NCI-H1436 treated with DMSO at 0.1 percent for 48 hours (cell line): Measurements from ENCODE around the gene QSOX2.

Source experiments
- DNase-seq: peaks from one replicate; lab custom pipeline; 2025; lab: John Stamatoyannopoulos, UW

Gene QSOX2

DNA sequence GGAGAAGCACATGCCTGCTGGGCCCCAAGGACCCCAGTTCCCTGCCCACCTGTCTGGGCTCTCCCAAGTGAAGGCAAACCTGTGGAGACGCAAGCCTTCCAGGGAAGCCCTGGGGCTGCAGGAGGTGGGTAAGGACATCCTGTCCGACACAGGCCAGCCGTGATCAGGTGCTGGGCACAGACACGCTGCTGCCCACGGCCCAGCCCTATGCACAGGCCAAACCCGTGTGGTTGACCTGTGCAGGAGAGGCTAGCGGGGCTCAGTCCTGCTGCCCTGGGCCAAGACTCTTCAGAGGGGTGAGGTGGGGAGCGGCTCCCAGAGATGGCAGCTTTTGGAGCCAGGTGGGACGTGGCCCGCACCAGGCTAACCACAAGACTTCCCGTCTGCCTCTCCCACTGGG lies 55.0 kb downstream of the QSOX2 start:
- no peak for DNase-seq

DNA sequence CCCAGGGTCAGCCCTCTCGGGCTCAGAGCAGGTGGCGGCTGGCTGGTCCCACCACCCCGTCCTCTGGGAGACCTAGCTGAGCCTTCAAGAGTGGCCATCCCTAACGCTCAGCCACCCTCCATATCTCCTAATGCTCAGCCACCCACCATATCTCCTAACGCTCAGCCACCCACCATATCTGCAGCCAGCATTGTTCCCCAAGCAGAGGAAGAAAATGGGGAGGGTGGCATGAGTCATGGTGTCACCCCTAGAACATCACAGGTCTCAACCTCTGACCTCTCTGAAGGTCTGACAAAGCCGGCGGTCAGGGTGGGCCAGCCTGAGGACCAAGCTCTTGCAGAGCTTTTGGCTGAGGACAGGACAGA lies 55.4 kb downstream of the QSOX2 start:
- DNase-seq = no peak

DNA sequence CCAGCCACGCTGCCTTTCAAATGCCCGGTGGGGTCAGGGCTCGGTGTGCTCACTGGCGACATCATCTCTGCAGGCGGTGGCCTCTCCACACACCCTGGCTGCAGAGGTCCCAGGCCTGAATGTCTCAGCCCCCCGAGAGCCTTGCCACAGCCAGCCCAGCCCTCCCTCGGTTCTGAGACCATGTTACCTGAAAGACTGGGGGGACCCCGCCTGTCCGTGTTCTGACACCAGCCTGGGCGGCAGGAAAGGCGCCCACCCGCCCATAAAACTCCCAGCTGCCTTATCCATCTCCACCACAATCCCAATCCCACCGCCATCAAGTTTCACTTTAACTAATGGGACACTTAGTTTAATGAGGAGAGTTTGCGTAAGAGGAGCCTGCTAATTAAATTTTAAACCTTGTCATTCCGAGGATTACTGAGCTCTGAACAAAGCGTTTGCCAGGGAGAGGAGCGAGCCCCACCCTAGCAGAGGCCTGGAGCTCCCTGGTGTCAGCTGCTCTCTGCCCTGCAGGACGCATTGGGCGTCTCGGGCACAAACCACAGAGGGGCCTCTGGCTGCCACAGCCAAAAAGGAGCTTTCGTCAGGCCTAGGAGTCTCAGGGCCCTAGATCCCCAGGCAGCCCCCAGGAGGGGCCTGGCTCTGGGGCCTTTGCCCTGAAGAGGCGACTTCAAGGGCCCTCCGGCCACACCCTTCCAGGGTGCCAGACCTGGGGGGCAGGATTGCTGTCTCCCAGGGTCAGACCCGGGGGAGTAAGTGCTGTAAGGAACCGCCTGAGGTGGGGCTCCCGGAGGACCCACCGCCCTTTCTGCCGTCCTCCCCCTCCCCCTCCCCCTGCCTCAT lies 56.0 kb downstream of the QSOX2 start:
- no peak for DNase-seq

DNA sequence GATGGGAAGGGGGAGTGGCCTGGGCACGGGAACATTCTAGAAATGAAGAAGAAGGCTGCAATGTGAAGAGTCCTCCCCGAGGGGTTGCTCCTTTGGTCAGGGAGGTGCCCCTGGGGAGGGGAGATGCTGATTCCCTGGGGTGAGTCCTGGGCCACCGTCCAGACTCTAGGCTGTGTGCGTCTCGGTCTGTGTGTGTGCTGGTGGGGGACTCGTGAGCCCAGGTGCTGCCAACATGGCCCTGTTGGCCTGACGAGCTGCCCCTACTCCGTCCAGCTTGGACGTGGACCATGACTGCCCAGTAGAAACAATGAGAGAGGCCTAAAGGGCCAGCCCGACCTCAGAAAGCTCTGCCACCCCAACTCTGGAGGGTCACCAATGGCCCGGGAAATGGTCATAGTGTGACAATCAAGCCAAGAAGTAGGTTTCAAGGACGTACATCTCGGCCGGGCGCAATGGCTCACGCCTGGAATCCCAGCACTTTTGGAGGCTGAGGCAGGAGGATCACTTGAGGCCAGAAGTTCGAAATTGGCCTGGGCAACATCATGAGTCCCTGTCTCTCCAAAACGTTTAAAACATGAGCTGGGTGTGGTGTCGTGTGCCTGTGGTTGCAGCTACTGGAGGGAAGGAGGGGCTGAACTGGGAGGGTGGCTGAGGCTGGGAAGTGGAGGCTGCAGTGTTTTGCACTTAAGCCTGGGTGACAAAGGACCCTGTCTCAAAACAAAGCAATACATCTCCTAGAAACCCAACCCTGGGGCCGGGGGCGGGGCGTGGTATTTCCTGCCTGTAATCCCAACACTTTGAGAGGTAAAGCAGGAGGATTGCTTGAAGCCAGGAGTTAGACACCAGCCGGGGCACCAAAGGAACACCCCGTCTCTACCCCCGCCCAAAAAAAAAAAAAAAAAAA lies 57.7 kb downstream of the QSOX2 start:
- no peak for DNase-seq

DNA sequence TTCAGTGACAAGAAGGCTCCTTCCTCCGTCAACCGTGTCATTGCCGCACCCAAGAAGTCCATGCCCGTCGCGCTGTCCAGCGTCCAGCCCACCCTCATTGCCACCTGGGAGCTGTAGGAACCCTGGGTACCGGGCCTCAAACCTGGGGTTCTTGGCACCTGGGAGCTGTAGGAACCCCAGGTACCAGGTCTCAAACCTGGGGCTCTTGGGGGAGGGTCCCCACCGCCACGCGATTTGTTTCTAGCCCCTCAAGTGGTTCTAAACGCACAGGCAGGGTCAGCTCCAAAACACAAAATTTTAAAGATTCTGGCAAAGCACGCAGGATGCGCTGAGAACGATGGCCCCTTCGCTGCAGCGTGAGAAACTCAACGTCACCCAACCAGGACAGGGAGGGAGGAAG lies 58.4 kb downstream of the QSOX2 start:
- DNase-seq = no peak

DNA sequence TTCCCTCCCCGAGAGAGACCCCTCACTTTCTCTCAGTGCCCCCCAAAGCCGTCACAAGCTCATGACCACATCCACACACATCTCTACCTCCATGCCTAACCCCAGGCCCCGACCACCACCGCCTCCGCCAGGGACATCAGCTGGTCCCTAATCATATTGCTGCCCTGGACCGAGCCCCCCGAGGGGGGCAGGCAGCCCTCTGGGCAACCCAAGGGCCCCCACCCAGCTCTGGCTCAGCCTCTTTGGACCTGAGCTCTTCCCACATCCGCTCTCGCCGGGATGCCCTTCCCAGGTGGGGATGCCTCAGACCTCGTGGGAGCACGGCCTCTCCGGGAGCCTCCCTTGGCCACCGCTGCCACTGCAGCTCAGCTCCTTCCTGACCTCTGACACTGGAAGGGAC lies 59.2 kb downstream of the QSOX2 start:
- DNase-seq = no peak

DNA sequence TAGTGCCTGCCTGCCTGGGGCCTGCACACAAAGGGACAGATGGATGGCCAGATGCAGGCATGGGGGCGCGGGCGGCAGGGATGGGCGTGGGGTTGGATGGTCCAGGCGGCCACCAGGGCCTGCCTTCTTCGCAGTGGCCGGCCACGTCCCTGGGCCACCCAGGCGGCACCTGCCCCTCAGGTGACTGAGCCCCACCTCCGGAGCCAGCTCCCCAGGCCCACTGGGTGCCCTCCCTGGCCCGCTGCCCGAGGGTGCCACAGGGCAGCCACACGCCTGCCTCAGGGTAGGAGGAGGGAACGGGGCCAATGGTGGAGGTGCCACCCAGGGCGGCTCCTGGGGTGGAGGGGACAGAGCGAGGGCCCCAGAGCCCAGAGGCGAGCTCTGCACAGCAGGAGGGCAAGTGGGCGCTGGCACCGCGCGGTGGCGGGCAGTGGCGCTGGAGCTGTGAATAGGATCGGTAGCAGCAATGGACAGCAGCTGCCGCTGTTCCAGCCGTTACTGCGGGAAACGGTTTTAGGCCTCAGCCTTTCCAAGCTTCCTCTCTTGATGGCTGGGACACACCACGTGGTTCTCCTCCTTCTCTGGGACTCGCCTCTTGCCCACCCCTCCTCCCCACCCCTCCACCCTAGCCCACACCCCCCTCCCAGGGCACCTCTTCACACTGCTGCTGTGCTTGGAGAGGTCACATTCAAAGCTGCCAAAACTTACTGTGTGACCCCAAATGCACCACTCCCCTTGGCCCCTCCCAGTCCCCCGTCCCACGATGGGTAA lies 59.8 kb downstream of the QSOX2 start:
- no peak for DNase-seq

DNA sequence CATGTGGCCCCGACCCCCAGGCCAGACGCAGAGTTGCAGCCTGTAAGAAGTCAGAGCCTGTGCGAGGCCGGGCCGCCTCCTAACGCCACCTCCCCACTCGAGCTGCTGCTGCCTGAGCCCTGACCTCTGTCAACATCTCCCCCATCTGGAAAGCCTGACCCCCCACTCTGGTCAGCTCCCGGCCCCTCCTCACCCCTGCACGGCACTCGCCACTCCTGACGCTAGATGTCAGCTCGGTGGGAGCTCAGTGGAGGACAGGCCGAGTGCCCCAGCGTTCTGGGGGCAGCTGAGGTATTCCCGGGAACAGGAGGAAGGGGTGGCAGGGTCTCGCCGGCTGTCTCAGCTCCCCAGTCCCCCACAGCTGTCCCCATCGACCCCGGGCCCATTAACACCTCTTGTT lies 60.5 kb downstream of the QSOX2 start:
- DNase-seq = no peak

DNA sequence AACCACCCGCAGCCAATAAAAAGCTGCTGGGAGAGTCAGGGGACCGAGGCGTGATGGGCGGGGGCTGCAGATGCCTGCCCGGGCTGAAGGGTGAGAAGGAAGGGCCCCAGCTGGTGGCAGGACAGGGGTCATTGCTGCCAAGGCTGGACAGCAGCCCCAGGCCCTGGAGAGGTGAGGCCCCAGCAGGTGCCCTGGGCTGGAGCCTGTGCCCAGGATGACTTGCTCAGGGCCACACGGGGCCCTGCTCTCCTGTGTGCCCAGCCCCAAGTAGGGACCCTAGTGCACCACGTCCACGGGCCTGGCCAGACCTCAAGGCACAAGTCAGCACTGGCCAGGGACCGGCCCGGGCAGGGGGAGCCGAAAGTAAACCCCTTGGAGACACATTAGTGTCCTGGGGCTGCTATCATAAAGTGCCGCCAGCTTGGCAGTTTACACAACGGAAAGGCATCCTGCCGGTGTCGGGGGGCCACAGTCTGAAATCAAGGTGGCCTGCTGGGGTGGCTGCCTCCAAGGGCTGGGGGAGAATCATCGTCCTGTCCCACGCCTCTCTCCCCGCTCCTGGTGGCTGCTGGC lies 62.7 kb downstream of the QSOX2 start:
- DNase-seq = no peak

DNA sequence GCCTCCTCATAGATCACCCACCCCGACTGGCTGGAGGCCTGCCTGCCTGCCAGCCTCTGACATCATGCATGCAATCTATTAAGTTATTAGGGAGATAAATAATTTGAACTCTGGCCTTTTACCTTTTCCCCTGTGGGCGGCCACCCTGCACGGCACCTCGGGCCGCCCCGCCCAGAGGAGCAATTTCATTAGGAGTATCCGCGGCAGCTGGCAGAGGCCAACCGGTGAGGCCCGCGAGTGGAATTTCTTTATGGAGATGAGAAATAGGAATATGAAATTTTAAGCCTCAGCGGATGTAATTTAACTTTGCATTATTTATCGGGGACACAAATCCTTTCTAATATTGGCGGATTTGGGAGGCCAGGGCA lies 63.2 kb downstream of the QSOX2 start:
- DNase-seq = no peak

DNA sequence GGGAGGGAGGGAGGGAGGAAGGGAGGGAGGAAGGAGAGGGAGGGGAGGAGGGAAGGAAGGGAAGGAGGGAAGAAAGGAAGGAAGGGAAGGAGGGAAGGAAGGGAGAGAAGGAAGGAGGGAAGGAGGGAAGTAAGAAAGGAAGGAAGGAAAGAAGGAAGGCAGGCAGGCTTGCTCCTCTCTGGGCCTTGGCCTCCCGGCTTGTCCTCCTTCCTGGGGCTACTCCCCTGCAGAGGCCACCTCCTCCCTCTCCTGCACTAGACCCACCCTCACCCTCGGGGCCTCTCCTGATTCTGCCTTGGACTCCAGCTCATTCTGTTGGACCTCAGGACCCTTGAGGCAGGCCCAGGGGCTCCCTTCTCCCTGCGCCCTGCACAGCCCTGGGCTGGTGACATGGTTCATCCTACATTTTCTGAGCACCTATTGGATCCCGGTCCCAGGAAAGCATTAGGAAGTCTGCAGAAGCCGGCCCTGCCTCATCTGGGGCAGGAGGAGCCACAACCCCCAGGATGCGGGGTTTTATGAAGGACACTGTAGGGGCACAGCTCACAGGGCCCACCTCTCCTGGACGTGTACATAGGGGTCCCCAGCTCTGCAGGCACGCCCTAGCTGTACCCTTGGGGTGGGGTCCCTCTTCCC lies 63.7 kb downstream of the QSOX2 start:
- DNase-seq = no peak

DNA sequence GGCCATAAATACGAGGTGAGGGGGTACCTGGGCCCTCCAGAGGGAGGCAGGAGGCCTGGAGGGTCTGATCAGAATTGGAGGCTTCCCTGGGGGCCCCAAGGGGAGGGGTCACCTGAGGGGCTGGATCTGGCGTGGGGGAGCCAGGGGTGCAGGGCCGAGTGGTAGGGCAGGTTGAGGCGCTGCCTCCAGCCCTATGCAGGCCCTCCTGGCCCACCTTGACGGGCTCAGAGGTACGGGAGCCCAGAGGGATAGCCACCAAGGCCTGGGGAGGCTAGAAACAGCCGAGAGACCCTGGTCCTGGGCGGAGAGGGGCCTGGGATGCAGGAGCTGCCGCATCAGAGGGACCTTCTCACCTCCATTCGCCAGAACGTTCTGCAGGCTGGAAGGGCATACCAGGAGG lies 65.0 kb downstream of the QSOX2 start:
- DNase-seq = no peak

DNA sequence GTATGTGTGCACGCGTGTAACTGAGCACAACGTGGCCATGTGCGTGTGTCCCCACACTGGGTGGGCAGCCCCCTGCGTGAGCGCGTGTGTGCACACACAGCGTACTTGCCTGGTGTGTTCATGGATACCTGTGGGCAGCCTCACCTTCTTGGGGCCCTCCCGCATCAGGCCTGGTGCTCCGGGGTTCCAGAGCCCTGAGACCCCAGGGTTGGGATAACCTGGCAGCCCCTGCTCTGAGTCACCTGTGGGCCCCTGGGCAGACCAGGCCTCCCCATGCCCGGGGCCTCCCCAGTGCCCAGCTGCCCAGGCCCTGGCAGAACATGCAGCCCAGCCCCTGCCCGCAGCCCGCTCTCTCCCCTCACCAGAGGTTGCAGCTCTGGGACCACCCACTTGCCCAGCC lies 65.9 kb downstream of the QSOX2 start:
- DNase-seq = no peak

DNA sequence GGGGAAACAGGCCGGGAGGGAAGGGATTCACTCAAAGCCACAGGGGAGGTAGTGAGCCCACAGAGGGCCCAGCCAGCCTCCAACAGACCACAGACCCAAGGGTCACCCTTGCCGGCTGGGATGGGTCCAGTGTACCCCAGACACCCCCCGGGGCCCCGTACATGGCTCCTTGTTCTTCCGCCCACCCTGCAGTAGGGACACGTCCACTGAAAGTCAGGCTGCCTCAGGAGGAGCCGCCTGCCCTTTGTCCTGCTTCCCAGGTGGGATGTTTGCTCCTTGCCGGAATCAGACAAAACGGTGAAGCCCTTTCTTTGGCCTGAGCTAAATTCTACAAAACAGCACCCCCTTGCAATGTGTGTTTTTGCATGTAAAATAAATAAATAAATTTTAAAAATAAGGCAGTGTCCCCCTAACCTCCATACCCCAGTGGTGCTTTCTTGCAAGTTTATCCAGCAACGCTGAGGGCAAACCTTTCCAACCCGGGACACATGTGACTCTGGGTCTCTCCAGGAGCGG lies 66.5 kb downstream of the QSOX2 start:
- DNase-seq = no peak

DNA sequence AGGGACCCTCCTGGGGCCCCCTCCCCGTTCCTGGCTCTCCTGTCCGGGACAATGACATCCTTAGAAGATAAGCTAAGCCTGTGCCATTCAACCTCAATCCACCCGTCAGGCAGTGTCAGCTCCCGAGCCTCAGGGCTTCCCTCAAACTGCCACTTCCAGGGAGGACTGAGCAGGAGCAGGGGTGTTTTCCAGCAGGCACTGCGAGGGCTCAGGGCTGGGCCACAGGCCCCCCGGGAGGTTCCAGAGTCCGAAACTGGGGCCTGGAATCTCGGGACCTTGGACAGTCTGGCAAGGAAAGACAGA lies 66.9 kb downstream of the QSOX2 start:
- DNase-seq = no peak

DNA sequence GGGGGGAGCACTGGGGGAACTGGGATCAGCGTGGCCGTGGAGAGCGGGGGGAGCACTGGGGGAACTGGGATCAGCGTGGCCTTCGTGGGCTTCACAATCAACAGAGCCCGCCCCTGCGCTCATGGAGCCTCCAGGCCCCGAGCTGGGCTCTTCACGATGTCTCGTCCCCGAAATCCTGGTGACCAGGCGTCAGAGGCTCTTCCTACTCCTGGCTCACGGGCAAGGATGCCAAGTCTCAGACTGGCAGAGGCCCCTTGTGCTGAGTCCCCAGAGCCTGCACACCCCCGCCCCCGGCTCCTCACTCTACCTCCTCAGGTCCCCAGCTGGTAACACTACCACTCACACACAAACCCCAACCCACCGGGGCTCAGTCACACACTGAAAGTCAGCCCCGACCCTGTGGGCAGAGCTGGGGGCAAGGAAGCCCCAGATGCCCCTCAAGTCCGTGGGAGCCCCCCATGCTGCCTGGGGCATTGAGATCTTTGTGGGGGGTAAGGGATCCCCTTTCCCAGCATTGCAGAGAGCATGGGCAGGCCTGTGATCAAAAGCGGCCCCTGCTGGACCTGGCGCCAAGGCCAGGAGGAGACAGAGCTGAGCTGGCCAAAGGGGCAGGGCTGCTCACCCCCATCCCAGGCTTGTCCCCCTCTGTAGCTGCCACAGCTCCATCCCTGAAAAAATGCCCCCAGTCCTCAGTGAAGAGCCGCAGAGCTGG lies 67.4 kb downstream of the QSOX2 start:
- no peak for DNase-seq

DNA sequence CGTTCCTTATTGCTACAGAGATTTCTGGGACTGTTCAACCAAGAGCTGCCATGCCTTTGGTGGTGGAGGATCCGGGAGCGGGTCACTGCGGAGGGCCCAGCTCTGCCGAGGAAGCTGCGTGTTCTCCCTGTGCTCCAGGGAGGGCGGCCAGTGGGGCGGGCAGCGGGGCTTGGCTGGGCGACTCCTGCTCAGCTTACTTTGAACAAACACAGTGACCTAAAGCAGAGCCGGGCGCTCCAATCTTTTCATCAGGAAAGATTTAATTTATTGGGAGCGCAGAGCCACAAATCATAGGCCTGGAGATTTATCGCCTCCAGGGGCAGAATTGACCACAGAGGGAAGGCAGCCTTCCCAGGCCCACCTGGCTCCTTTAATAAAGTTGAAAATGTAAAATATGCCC lies 68.4 kb downstream of the QSOX2 start:
- no peak for DNase-seq

DNA sequence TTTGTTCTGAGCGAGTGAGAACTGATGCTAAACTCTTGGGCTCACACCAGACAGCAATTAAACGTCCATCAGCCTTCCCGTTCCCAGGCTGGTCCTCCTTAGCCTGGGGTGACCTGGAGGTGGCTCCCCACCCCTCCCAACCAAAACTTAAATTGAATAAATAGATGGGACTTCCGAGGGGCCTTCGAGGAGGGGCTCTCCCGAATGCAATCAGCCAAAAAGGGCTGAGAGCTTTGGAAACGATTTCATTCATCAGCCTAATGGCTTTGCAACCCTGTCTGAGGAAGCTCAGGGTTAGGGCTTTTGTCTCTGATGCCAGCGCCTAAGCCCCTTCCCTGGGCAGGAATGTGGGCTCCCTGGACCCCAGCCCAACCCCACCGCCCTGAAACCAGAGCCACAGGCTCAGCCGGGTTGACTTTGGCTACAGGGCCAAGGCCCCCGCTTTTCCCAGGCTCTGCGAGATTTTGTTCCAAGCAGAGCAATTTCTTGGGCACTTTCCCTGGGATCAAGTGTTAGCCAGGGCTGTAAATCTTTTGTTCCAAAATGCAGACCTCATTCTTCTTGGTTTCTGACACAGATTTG lies 69.9 kb downstream of the QSOX2 start:
- no peak for DNase-seq

DNA sequence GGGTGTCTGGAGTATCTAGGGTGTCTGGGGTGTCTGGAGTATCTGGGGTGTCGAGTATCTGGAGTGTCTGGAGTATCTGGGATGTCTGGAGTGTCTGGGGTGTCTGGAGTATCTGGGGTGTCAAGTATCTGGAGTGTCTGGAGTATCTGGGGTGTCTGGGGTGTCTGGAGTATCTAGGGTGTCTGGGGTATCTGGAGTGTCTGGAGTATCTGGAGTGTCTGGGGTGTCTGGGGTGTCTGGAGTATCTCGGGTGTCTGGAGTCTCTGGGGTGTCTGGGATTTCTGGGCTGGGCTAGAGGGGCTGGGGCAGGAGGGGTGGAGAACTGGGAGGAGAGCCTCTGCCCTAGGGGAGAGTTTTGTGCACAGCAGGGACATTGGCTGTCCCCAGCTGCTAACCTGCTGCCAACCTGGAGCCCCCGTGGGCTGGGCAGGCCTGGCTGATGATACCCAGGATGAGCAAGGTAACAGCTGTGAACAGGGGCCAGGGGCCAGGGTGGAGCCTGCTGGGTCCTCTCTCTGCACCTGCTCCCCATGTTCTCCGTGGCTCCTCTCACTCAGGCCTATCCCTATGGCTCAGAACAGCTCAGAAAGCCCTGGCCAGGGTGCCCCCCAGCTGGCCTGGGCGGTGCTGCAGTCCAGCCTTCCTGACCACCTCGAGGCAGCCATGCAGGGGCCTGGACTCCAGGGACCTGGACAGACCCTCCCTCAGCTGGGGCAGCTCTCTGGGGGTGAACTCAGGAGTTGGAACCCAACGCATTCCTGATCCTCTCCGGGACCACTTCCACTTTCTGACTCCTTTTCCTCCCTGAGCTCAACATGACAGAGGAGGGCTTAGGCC lies 70.6 kb downstream of the QSOX2 start:
- no peak for DNase-seq
